ENCODE measurements around the gene PCDHGA1.

PCDHGA1 gene

DNA sequence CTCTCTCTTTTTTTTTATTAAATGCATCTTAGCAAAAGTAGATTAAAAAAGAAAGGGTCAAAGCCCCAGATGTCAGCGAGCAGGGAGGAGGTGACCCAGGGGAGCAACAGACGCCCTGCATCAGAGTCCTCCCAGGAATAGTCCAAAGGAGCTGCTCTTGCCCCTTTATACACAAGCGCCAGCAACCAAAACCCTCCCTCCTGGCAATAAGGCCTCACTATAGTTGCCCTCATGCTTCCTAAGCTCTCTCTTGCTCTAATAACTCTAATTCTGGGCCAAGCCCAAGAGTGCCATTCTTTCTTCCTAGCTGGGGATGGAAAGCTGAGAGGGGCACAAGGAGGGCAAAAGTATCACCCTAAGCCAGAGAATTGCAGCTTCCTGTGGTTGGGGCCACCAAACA is 184.8 kb downstream of the PCDHGA1 start:
- no peak for DNase-seq

DNA sequence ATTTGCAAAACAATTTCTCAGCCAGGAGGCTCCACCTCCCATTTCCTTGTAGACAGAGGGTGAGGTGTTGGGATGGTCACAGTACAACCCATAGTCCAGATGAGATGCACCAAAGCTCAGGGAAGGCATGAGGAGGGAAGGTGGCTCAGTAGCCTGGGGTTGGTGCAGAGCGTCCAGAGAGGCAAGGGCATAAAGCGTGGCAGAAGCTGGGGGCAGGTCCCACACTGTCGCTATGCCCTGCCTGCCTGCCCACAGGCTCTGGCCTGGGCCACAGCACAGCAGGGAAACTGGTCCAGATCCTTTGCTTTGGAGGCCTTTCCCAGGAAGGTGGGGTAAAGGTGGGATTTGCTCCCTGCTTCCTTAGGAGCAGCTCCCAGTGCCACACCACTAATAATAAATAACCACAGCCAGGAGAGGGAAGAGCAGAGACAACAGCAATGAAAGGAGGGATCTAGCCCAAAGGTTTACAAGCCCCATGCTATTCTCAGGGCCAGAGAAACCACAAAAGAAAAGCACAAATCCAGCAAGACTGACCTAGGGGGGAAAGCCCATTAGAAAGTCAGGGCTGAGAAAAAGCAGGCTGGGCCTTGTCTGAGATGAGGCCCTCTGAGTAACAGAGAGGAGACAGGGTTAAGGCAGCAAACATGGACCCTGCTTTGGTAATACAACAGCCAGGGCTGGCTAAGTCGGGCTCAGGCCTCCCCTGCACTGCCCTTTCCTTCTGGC is 185.8 kb downstream of the PCDHGA1 start:
- no peak for DNase-seq

DNA sequence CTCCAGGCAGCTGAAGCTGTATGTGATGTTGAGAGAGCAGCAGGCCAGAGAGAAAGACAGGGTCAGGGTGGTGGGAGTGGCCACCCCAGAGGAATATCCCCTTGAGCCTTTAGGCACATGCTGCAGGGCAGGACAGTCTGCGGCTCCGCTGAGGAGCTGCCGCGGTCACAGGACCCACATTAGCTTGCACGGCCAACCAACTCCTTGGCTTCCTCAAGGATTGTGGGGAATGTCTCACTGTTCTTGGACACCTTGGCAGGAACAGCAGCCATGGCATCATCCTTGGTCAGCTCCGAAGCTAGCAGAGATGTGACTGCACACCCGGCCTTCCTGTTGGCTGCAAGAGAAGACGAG is 186.3 kb downstream of the PCDHGA1 start:
- no peak for DNase-seq

DNA sequence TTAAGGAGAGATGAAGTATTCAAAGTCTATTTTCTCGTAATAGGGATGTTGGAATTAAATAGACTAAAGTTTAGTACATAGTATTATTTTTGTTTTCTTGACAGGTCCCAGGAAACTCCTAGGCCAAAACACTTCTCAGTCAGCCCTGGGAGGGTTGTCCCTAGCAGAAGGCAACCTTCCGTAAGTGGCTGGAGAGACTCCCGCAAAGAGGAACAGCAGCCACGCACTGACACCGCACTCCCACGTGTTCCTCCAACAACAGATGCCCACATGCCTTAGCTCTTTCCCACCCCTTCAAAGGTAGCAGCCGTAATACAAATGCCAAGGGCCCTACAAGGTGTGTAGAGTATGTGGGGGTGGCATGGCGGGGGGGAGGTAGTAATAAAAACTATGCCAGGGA is 187.0 kb downstream of the PCDHGA1 start:
- no peak for DNase-seq

DNA sequence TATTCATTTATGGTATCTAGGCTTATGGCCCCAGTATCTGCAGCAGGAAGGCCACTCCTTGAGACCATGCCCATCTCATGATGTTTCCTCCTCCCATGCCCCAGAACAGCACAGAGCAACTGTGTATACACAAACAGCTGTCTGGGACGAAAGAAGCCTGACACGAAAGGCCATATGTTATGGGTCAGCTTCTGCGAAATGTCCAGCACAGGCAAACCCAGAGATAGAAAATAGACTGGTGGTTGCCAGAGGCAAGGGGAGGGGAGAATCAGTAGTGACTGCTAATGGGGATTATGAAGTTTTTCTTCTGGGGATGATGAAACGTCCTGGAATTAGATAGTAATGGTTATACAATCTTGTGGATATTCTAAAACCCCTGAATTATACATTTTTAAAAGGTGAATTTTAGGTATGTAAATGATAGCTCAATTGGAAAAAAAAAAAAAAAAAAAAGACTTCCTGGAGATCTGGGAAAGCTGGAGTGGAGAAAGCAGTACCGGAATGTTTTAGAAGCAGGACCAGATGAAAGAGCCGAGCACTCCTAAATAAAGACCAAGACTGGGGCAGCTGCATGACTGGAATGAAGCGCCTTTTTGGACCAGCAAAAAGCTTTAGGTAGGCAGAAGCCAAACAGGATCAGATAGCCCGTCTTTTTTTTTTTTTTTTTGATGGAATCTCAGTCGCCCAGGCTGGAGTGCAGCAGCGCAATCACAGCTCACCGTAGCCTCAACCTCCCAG is 187.7 kb downstream of the PCDHGA1 start:
- no peak for DNase-seq

DNA sequence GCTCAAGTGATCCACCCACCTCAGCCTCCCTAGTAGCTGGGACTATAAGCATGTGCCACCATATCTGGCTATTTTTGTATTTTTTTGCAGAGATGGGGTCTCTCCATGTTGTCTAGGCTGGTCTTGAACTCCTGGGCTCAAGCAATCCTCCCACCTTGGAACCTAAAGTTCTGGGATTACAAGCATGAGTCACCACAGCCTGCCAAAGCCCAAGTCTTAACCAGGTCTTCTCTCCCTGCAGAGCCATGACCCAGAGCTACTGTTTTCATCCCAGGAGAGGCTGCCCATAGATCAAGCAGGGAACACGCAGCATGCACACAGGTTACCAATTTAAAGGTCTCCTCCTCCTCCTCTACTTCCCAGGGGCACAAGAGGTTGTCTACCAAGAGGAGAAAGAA is 188.3 kb downstream of the PCDHGA1 start:
- DNase-seq: no peak

DNA sequence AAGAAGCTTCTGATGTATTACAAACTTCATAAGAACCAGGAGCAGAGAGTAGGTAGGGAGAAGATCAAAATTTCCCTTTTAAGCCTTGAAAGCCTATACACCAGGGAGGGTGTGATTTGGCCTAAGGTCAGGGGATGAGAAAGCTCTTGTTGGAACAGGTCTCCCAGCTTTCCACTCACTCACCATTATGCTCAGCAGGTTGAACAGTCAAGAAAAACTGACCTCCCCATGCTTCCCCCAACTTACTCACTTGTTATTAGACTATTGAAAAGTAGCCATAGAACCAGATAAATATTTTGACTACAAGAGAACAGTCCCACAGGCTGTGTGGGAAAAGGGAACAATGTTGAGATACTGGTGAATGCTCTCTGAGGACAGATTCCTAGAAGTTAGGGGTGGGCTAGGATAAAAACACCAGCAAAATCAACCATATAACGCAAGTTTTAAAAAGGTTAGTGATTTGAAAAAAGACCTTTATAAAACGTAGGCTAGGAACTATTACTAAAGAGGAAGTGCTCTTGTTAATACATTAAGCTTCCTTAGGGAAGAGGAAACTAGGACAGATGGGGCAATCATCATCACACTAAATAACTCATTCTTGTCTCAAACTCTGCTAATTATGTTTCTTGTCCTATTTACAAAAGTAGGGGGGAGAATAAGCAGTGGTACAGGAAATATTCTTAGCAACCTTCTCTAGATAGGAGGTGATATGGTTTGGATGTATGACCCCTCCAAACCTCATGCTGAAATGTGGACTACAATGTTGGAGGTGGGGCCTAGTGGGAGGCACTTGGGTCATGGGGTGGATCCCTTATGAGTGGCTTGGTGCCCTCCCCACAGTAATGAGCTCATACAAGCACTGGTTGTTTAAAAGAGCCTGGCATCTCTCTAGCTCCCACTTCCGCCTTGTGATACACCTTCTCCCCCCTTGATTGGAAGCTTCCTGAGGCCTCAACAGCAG is 189.6 kb downstream of the PCDHGA1 start:
- DNase-seq: no peak

DNA sequence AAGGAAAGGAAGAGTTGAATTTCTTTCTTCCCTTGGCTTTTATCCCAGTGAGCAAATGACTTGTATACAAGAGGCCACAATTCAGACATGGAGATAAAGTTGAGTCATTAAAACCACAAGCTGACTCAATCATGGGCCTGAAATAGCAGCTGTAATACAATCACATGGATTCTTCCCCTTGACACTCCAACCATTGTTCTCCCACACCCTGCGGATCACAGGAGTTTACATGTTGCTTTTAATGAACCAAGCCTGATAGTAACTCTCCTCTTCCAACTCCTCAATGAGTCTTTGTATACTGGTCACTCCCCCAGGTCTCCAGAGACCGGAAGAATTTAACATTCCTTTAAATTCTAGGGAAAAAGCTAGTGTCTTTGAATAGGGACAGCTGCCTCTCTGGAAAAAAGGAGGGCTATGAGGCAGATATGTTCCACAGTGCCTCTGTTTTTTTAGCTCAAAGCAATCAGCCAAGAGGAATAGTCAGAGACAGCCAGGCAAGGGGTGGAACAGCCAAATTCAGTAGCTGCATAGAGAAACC is 191.0 kb downstream of the PCDHGA1 start:
- no peak for DNase-seq

DNA sequence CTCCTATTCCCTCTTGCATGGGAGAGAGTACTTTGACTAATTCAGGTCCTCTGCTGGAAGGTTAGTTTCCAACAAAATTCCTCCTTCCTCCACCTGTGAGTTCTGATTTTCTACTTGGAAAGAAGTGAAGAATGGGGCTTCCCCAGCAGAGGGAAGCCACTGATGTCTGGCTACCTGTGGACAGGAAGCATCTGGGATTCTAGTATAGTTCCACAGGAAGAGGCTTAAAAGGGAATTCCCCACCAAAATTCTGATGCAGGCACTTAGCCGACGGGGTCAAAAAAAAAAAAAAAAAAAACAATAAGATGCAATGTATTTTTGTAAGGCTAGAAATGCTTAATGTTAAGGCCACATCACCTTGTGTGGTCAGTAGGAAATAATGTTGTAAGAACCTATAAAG is 192.0 kb downstream of the PCDHGA1 start:
- DNase-seq: no peak

DNA sequence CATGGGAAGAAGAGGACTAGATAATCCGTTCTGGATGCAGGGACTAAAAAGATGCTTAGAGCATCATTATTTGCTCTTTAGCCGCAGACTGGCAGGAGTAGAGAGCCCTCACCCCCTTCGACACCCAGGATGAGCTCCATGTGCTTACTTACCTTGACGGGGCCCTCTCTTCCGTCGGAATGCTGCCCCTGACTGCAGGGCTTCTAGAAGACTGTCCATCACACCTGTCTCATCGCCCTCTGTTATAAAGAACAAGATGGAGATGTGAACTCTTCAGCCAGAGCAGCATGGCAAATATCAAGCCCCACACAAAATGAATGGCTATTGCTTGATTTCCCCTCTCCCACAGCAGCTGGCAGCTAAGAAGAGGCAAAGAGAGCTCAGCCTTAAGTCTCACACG is 193.7 kb downstream of the PCDHGA1 start:
- no peak for DNase-seq

DNA sequence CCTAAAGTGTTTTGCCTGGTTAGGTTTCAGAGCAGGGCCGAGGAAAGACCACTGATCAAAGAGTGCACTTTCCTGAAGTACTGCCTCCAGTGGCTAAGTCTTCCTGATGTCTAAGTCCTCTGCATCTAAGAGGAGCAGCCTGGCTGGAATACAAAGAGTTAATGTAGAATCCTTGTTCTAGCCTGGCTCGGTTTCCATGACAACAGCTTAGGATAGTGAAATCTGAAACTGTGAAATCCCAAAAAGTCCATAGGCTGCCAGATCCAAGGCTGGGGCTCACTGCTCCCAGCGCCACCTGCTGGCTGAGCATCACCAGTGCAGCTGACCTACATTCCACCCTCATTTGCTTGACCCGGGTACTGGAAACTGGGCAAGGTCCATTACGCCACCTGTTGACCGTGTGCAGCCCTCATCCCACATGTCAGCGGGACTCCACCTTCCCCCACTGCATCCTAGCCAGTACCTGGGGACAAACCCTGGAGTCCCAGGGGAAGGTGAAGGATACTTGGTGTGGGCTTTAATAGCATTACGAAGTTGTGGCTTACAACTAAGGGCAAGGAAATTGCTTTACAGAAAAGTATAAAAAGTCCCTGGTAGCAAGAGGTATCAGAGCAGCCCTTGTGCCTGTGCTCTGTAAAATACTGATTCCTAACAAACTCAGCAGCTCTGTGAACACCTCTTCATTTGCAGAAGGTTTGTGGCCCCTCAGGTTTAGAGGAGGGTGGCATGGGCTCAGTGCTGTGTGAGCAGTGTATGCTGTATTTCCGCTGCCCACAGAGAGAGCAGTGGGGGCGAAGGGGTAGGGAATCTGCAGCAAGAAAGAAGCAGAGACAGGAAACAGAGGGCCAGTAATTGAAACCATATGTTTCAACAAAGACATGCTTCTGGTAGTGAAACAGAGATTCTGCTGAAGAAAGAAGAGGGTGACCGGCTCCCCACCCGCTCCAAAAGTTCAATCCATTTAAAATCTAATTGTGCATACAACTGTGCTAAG is 194.6 kb downstream of the PCDHGA1 start:
- DNase-seq: peak; percentile 62

DNA sequence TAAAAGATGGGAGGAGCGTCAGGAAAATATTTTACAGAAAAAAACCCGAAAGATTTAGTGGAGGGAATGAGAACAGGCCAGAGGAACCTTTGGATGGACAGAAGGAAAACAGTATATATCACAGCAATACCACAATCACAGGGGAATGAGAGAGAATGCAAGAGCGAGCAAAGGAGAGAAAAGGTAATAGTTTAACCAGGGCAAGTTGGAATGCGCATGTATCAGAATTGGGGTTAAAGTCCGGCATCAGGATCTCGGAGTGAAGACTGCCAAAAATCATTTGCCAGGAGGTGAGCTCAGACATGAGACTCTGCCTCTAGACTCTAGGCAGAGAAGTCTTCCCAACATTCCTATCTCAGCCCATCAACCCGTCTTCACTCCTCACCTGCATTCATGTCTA is 195.3 kb downstream of the PCDHGA1 start:
- DNase-seq: no peak

DNA sequence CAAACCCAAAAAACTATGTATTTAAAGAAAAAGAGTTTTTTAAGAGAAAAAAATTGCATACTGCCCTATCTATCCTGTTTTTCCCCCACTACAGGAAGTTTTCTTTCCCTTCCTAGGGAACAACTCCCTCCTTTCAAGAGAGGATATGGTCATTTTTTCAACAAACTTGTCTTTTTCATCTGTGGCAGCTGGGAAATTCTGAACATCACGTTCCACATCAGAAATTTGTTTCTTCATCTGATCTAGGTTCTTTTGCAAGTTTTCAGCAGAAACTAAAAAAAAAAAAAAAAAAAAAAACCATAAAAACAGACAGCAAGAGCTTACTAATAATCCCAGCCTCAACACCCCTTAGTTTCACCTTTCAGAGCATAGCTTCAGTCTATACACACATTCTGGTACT is 197.1 kb downstream of the PCDHGA1 start:
- DNase-seq: no peak

DNA sequence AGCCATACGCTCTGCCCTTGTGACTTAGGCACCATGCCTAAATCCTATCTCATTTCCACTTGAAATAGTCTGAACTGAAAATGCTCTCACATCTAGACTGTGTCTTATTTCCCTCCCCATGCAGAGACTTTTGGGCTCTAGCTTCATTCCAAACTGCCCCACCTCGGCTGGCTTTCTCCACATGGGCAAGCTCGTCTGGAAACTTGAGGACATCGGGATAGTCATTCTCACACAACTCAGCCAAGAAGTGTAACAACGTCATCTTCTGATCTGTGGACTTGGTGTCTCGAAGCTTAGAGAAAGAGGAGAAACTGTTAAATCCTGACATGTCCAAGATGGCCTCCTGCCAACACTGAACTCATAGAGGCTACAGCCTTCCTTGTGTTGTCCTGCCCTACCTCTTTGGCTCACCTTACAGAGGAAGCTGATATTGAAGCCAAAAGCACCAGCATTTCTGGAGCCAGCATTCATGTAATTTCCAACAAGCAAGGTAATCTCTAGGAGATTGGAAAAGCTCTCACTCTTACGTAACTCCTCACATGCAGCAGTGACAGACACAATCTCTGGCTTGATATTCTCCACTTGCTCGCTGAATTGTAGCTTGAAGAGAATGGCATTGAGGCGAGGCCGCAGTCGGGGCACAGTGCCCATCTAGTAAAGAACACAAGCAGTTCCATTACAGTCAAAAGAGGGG is 198.1 kb downstream of the PCDHGA1 start:
- DNase-seq: no peak

DNA sequence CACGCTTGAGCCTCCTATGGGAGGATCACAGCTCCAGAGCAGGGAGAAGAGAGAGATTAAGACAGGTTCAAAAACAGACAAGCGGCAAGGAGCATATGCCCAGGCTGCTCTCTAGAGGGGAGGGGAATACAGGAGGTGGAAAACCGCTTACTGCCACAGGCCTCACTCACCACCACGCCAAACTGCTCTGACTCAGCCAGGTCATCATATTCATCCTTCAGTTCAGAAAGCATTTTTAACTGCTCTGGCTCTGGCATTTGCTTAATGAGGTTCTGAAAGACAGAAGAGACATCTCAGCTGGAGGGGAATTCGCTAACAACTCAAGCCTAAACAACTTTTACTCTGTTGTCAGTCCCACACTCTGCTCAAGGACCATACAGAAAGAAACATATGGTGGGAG is 198.7 kb downstream of the PCDHGA1 start:
- no peak for DNase-seq

DNA sequence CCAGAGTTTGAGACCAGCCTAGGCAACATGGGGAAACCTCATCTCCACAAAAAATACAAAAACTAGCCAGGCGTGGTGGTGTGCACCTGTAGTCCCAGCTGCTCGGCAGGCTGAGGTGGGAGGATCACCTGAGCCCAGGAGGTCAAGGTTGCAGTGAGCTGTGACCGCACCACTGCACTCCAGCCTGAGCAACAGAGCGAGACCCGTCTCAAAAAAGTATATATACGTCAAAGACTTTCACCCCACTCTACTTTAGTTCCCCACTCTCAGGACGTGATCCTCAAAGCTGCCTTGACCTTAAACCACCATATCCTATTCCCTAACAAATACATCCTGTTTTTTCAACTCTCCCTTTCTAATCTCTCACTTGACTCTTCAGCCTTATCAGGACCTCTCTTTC is 199.6 kb downstream of the PCDHGA1 start:
- no peak for DNase-seq

DNA sequence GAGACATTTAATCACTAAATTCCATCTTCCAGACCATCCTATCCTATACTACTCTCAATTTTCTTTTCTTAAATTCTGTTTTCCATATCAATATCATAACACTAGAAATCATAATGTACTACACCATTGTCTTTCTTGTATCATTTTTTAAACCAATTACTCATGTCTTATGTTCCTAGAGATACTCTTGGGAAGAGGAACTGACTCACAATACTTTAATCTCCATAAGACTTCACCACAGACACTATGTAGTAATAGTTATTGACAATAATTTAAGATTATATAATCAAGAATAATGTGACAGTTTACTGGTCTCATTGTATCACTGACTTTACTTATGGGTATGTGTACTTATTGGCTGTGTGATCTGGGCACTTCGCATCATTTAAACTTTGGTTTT is 202.4 kb downstream of the PCDHGA1 start:
- DNase-seq: no peak

DNA sequence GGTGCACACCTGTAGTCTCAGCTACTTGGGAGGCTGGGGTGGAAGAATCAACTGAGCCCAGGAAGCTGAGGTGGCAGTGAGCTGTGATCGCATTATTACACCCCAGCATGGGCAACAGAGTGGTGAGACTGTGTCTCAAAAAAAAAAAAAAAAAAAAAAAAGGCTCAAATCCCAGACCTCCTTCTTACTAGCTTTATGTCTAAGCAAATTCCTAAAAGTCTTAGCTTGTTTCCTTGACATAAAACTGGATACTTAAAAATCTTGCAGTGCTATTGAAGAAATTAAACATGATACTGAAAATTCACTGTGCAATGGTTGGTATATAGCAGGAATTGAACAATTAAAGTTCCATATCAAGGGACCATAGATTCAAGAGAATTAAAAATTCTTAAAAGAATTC is 203.6 kb downstream of the PCDHGA1 start:
- no peak for DNase-seq

DNA sequence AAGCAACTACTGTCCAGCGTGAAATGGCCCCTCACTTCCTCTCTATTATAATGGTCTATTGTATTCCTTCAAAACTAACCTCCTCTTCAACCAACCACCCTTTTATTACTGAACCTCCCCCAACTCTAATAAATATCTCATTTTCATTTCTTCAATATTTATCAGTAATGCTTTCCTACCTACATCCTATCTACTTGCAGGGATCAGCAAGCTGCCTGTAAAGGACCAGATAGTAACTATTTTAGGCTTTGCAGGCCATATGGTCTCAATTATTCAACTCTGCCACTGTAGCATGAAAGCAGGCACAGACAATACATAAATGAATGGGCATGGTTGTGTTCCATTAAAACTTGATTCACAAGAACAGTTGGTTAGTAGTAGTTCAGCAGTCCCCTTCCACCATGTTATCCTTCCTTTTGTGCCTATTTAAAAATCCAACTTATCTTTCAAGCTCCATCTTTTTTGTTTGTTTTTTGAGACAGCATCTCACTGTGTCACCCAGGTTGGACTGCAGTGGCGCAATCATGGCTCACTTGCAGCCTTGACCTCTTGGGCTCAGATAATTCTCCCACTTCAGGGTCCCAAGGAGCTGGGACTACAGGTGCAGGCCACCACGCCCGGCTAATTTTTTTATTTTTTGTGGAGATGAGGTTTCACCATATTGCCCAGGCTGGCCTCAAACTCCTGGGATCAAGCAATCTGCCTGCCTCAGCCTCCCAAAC is 204.3 kb downstream of the PCDHGA1 start:
- DNase-seq: no peak

DNA sequence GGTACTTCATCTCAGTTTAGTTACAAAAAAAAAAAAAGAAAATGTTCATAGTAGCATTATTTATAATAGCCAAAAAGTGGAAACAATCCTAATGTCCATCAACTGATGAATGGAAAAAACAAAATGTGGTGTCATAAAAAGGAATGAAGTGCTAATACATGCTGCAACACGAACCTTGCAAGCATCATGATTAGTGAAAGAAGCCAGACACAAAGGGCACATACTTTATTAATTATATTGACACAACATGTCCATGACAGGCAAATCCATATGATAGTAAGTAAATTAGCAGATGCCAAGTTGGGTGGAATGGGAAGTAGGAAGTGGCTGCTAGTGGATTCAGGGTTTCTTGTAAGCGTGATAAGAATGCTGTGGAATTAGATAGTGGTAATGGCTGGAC is 212.7 kb downstream of the PCDHGA1 start:
- DNase-seq: no peak

DNA sequence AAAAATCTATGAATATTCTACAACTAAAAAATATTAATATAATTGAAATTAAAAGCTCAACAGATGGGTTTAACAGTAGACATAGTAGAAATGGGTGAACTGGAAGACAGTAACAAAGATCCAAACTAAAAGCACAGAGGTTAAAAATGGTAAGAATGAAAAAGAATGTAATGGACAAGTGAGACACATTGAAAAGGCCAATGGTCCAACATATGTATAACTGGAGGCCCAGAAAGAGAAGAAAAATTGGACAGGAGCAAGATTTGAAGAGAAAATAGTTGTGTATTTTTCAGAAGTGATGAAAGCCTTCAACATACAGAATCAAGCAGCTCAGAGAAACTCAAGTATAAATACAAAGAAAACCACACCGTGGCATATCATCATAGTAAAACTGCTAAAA is 217.2 kb downstream of the PCDHGA1 start:
- DNase-seq: no peak
